Measurements from ENCODE around the gene GLRX. TPM values are rescaled to one million over a fixed set of nuclear protein-coding genes. Genes with fewer than 3 reads are reported as not detected.

Gene GLRX
- total and polyA plus RNA-seq, 2 of the 13 experiments (the other 11 are each of a cell fraction or from before 2014, with no cell fraction given), result 63.8 to 499 TPM

DNA sequence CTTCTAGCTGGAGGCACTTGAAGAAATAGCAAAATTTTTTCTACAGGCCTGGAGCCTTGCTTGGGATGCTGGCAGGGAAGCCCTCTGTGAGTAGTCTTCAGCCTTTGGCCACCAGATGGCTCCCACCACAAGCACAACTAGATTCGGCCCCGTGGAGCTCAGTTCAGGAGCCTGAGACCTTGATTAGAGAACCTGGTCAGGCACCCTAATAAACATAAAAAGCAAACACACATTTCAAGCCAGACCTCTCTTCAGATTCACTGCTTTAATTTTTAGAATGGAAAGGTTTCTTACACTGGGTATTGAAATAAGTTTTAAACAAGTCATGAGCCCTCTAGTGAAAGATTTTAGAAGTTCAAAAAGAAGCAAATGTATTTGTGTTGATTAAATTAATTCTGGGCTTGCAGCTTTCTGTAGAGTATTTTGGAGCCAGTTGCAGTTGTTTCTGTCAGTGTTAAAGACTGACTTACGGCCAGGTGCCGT, 41.4 kb downstream of the GLRX start (continued):
- TF ChIP-seq, protein P1, sequence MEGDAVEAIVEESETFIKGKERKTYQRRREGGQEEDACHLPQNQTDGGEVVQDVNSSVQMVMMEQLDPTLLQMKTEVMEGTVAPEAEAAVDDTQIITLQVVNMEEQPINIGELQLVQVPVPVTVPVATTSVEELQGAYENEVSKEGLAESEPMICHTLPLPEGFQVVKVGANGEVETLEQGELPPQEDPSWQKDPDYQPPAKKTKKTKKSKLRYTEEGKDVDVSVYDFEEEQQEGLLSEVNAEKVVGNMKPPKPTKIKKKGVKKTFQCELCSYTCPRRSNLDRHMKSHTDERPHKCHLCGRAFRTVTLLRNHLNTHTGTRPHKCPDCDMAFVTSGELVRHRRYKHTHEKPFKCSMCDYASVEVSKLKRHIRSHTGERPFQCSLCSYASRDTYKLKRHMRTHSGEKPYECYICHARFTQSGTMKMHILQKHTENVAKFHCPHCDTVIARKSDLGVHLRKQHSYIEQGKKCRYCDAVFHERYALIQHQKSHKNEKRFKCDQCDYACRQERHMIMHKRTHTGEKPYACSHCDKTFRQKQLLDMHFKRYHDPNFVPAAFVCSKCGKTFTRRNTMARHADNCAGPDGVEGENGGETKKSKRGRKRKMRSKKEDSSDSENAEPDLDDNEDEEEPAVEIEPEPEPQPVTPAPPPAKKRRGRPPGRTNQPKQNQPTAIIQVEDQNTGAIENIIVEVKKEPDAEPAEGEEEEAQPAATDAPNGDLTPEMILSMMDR (CRISPR knock-in tag; IDR thresholded peaks at IDR 0.05), result peak; percentile 89
- TF ChIP-seq MED8 (CRISPR knock-in tag; IDR thresholded peaks at IDR 0.05; ENCODE audit: insufficient replicate concordance), result no peak
- TF ChIP-seq HNF4G (IDR thresholded peaks at IDR 0.05; ENCODE audit: borderline replicate concordance, low read depth, low read length), result no peak
- TF ChIP-seq HNF4G (CRISPR knock-in tag; IDR thresholded peaks at IDR 0.05; ENCODE audit: borderline replicate concordance, low read depth), result no peak
- no peak for TF ChIP-seq ZNF615 (CRISPR knock-in tag; IDR thresholded peaks at IDR 0.05; ENCODE audit: borderline replicate concordance)
- TF ChIP-seq, protein P2, sequence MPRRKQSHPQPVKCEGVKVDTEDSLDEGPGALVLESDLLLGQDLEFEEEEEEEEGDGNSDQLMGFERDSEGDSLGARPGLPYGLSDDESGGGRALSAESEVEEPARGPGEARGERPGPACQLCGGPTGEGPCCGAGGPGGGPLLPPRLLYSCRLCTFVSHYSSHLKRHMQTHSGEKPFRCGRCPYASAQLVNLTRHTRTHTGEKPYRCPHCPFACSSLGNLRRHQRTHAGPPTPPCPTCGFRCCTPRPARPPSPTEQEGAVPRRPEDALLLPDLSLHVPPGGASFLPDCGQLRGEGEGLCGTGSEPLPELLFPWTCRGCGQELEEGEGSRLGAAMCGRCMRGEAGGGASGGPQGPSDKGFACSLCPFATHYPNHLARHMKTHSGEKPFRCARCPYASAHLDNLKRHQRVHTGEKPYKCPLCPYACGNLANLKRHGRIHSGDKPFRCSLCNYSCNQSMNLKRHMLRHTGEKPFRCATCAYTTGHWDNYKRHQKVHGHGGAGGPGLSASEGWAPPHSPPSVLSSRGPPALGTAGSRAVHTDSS (CRISPR knock-in tag; conservative IDR thresholded peaks at IDR 0.05), result no peak
- no peak for TF ChIP-seq KDM5B (CRISPR knock-in tag; IDR thresholded peaks at IDR 0.05; ENCODE audit: borderline replicate concordance)
- TF ChIP-seq, protein P3, sequence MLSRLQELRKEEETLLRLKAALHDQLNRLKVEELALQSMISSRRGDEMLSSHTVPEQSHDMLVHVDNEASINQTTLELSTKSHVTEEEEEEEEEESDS (CRISPR knock-in tag; IDR thresholded peaks at IDR 0.05; ENCODE audit: borderline replicate concordance), result no peak
- TF ChIP-seq ZNF207 (IDR thresholded peaks at IDR 0.05; ENCODE audit: borderline replicate concordance), result no peak
- no peak for TF ChIP-seq PHF5A (CRISPR knock-in tag; IDR thresholded peaks at IDR 0.05; ENCODE audit: low read depth, unreplicated experiment)
- TF ChIP-seq, protein P4, sequence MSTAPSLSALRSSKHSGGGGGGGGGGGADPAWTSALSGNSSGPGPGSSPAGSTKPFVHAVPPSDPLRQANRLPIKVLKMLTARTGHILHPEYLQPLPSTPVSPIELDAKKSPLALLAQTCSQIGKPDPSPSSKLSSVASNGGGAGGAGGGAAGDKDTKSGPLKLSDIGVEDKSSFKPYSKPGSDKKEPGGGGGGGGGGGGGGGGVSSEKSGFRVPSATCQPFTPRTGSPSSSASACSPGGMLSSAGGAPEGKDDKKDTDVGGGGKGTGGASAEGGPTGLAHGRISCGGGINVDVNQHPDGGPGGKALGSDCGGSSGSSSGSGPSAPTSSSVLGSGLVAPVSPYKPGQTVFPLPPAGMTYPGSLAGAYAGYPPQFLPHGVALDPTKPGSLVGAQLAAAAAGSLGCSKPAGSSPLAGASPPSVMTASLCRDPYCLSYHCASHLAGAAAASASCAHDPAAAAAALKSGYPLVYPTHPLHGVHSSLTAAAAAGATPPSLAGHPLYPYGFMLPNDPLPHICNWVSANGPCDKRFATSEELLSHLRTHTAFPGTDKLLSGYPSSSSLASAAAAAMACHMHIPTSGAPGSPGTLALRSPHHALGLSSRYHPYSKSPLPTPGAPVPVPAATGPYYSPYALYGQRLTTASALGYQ (CRISPR knock-in tag; IDR thresholded peaks at IDR 0.05), result 0 out of 2 replicates have a peak, but pooled peaks have one; percentile 14
- no peak for TF ChIP-seq PITX1 (CRISPR knock-in tag; IDR thresholded peaks at IDR 0.05)
- no peak for TF ChIP-seq ZNF558 (CRISPR knock-in tag; IDR thresholded peaks at IDR 0.05; ENCODE audit: borderline replicate concordance)
- TF ChIP-seq ZNF607 (CRISPR knock-in tag; IDR thresholded peaks at IDR 0.05; ENCODE audit: borderline replicate concordance), result no peak
- TF ChIP-seq KDM2A (CRISPR knock-in tag; IDR thresholded peaks at IDR 0.05; ENCODE audit: borderline replicate concordance, low read depth), result 0 out of 2 replicates have a peak, but pooled peaks have one; percentile 17
- no peak for TF ChIP-seq KDM1A (CRISPR knock-in tag; IDR thresholded peaks at IDR 0.05)
- no peak for TF ChIP-seq ZNF547 (CRISPR knock-in tag; IDR thresholded peaks at IDR 0.05)
- TF ChIP-seq SATB2 (CRISPR knock-in tag; IDR thresholded peaks at IDR 0.05), result no peak
- TF ChIP-seq ADNP (CRISPR knock-in tag; IDR thresholded peaks at IDR 0.05), result no peak
- no peak for TF ChIP-seq ZNF3 (CRISPR knock-in tag; IDR thresholded peaks at IDR 0.05)

Measured in HepG2 (cell line).